HUDEP-2 (cell line): ENCODE data around the gene INTS11.

ENCODE experiments used
- DNase-seq, 76 experiments: peaks; one replicate each; lab custom pipeline; 2025; ENCODE audit not compliant: unreplicated experiment in 76 of 76; lab: John Stamatoyannopoulos, UW

The INTS11 gene

DNA sequence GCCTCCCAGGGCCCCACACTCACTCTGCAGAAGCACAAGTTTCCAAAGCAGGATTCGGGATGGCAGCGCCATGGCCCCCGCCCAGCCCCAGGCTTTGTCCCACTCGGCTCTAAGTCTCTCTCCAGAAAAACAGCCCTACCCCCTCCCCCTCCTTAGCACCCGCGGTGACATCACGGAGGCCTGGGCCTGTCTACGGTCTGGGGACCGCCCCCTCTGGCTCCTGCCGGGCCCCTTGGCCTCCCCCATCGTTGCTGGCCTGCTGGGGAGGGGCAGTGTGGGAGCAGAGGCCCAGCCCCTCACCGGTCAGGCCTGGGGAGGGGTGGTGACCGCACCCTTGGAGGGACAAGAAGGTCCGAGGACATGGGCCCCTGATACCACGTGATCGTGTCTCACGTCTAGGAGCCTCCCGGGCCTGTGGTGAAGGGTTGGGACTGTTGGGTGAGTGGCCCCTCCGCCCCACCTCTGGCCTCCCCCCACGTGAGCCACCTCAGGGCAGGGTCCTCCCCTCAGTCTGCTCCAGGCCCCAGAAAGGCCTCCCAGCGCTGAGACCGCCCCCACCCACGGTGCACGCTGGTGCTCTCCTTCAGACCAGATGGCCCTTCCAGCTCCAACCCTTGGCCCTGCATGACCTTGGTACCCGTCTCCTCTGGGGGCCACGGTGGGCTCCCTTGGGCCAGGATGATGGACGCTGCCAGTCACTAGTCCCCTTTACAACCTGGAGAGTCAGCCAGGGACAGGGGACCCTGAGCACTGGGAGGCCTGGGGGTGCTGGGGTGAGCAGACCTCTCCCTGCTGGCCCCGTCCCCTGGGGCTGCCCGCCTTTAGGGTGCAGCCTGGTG lies 34.2 kb upstream of the INTS11 start, which contains the start of gene MXRA8:
TSS of gene MXRA8 (minus strand) at position 123 of the 839 bp plus-strand sequence. CDS start at position 72, 51 bp downstream.
- peak in 2 of 76 experiments; percentile 26 to 28 for DNase-seq

DNA sequence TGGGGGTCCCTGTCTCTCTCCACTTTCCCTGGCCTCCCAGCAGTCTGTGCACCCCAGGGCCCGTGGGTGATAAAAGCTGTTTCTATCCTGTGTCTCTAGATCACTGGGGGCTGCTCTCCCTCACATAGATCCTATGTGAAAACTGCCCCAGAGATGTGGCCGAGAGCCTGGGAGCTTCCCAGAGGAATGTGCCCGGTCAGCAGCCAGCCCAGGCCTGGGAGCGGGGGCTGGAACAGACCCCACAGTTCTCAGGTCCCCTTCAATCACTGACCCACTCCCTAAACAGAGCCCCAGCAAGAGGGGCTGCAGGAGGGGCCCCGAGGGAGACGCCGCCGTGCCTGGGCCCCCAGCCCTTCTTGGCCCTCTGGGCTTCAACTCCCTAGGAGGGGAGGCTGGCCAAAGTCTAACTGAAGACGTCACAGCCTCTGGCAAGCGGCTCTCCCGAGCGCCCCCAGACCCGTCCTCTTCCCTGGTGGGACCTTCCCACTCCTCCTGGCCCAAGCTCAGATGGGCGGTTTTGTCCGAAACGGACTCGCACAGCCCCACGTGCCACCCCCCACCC lies 33.5 kb upstream of the INTS11 start:
- DNase-seq, result no peak

DNA sequence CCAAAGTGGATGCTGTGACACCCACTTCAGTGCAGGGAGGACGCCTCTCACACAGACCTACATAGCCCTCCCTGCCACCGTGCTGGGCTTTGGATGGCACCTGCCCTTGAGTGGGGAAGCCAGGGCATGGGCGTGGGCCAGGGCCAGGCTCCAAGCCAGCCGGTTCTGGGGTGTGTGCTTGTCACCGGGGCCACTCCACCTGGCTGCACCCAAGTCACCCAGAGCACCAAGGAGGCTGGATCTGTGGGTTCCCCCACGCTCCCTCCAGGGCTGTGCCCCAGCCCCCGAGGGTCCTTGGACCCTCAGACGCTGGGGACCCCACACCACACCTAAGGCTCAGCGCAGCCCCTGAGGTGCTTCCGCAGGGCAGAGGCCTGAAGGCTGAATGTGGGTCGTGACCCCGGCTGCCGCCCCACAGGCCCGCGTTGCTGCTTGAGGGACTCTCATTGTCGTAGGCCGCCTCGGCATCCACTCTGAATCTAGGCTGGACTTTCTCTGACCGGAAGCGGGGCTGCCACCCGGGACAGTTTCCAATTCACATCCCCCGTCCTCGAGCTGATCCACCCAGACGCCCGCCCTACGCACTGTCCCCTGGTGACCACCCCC lies 32.4 kb upstream of the INTS11 start:
- peak in 1 of 76 experiments; percentile 16 for DNase-seq

DNA sequence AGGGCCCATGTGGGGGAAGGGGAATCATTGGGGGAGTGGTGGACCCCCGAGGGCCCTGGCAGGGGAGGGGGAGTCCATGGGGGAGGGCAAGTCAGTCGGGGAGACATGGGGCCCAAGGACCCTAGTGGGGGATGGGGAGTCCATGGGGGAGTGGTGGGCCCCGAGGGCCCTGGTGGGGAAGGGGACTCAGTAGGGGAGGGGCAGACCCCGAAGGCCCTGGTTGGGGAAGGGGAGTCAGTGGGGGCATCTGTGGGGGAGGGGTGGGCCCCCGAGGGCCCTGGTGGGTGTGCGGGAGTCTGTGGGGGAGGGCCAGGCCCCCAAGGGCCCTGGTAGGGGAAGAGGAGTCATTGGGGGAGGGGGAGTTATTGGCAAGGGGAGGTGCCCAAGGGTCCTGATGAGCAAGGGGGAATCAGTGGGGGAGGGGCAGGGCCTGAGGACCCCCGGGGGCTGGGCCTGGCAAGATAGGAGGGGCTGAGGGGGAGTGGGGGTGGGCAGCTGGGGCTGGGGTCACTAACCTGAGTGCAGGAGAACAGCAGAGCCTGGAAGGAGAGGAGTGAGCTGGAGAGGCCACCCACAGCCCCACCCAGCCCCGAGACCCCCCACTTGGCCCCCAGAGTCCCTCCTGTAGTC lies 31.8 kb upstream of the INTS11 start:
- no peak for DNase-seq

DNA sequence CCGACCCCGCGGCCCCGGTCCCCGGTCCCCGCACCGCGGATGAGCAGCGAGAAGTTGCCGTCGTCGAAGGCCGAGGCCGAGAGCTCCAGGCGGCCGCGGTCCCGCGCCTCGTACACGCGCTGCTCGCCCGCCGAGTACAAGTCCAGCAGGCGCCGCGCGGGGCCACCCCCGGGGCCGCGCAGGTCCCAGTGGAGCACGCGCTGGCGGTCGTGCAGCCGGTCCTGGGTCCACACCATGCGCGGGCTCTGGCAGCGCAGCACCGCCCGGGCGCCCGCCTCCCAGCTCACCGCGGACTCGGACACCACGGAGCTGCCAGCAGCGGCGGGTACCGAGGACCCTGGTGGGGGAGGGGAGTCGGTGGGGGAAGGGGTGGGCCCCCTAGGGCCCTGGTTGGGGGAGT lies 31.0 kb upstream of the INTS11 start:
- DNase-seq, result peak in 5 of 76 experiments; percentile 20 to 42 (median 29)

DNA sequence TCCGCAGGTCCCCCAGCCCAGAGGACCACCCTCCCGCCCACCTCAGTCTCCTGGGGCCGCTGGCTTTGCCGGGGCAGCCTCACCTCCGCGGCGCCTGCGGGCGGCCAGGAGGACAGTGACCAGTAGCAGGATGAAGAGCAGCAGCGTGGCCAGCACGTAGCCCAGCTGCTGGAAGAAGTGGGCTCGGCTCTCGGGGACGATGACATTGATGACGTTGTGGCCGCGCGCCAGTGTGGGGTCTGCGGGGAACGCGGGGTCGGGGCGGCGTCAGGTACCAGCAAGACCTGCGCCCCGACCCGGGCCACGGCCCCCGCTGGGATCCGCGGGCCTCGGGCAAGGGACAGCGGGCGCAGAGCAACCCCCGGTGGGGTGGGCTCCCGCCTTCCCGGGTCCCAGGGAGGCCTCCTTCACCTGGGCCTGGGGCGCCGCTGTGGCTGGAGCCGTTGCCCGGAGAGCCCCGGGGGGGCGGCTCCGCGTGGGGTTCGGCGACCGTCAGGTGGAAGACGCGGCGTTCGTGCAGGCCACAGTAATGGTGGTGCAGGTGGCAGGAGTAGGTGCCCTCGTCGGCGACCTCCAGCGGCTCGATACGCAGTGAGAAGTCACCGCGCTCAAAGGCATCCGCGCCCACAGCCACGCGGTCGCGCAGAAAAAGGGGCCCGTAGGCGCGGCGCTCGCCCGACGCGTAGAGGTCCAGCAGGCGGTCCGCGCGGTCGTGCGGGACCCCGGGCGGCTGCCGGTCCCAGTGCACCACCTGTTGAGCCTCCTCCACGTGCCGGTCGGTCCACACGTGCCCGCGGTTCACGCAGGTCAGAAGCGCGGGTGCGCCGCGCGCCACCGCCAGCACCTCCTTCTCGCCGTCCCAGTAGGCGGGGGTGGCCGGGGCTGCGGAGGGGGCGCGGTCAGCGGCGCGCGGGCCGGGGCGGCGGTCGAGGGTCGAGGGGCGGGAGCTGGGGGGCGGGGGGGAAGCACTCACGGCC lies 30.1 kb upstream of the INTS11 start:
- DNase-seq, result no peak

DNA sequence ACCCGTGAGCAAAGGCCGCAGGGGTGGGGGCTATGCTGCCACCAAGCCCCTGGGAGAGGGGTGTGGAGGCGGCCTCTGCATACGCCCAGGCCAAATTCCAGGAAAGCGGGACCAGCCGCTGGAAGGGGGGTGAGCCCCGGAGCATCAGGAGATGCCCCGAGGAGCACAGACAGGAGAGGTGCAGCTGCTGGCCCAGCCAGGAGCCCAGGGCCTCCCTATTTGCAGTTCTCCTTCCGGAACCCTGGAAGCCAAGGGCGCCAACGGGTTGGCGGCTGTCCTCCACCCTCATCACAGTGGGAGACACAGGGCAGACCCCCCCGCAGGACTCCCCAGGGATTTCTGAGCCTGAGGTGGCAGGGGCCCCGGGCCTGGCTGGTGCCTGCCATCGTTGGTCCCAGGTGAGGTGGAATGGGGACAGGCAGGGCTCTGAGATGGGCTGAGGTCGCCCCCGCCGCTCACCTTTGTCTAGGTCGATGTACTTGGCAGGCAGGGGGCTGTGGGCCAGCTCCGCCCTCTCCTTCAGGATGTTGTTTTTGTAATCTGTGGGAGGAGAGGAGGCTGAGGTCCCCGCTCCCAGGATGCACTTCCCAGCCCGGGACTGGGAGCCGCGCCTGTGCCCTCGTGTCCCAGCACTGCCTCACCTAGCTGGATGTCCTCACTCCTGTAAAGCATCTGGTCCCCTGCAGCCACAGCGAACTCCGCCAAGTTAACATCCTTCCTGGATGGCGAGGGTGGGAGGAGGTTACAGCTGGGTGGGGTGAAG lies 29.1 kb upstream of the INTS11 start:
- DNase-seq, result no peak

DNA sequence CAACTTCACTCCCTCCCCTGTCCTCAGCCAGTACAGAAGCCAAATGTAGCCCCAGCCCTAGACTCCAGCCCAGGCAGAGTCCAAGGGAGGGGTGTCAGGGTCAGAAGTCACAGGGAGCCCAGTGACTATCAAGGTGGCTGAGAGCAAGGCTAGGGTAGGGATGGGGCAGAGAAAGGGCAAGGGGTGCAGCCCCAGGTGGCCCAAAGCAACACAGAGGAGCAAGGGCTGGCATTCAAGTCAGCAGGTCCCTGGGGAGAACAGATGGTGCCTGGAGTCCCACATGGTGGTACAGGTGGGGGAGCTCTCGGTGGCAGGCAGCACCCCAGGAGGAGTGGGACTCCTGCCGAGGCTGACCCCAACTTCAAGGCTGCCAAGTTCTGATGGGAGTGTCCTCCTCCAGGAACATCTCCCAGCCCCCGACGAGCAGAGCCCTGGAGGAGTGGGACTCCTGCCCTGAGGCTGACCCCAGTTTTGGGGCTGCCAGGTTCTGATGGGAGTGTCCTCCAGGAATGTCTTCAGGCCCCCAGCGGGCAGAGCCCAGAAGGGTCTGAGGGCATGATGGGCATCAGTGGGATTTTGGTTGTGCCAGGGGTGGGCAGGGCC lies 28.4 kb upstream of the INTS11 start:
- DNase-seq, result no peak

DNA sequence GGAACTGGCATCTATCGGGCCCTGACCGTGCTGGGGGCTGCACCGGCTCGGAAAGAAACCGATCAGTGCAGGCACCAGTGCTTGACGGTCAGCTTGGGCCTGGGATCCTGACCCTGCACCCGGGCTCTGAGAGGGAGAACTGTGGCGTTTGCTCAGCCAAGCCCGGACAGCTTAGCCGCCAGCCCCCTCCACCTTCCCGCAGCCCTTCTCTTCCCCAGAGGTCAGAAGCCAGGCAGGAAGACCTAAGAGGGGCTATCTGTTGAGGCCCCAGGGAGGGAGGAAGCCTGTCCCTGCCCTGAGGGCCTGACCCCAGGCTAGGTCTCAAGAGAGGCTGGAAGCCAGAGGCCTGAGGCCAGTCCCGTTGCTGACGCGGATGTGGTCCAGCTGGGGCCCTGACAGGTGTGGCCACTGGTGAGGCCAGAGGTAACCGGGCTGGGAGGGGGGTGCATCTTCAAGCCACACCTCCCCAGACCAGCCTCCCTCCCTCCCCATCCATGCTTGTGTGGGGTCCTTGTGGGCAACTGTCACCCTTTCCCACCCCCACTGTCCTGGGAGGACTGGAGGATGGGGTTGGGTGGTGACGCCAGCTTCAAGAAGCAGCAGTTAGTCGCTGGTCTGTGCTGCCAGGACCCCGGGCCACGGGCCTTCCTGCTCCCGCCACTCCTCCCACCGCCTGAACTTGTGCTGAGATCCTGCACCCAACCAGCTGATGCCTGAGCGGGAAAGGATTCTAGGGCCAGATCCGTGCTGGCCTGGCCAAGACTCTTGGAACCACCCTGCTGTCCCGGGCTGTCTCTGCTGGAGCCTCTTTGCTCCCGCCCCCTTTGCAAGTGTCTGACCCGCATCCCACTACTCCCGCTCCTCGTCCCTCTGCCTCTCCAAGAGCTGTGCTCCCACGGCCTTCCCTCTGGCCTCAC lies 27.3 kb upstream of the INTS11 start:
- DNase-seq, result no peak

DNA sequence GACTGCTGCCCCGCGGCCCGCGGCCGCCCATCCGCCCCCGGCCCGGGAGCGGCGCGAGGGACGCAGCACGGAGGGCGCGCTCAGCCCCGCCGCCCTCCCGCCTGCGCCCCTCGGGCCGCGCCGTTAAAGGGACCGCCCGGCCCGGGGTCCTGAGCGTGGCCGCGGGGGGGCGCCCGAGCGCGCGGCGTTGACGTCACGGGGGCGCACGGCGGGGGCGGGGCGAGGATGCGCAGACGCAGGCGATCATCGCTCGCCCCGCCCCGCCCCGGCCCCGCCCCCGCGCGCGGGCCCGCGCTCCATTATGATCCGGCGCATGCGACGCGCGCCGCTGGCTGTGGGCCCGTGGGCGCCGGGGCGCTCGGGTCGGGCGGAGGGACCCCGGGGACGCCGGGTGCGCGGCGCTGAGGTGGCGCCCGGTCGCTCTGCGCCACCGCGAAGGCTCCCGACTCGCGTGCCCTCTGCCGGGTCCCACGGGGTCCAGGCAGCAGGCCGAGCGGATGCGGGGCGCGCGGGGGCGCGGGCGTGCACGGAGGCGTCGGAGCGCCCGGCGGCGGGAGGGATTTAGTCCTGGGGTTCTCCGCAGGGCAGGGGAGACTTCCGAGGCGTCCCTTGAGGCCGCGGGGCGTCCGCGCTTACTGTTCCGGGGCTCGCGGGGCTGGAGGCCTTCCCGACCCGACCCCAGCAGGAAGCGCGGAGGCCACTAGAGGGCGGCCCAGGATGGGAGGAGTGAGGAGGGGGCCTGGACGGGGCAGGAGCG lies 25.0 kb upstream of the INTS11 start, which contains the start of gene DVL1:
TSS of gene DVL1 (minus strand) at position 163 of the 757 bp plus-strand sequence. CDS start 353 bp downstream, outside the sequence.
- DNase-seq, result peak in 47 of 76 experiments; percentile 11 to 62 (median 37)

DNA sequence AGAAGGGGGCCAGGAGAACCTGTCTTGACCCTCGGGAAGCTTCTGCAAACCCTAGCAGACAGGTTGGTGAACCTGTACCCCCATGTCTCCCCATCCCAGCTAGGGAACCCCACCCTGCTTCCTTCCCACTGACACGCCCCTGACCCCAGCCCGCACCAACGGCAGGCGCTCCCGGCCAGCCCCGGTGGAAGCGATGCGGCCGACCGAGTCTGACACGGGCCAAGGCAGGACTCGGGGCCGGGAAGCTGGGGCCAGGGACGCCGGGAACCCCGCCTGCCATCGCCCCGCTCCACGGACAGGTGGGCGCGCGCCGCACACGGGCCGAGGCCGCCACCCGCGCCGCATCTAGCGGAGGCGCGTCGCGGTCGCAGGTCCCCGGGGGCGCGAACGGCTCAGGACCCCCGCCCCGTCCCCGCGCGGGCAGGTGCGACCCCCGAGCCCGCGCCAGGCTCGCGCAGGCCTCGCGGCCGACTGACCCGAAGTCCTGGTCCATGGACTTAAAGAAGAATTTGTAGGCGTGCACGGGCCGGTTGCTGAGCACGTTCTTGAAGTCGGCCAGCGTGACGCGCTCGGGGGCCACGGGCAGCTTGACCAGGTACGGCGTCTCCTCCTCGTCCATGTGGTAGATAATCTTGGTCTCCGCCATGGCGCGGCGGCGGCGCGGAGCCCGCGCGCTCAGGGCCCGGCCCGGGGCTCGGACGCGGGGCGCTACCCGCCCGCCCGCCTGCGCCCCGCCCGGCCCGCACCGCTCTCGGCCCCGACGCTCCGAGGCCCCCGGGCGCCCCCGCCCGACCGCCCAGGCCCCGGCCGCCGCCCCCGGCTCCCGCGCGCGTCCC lies 24.2 kb upstream of the INTS11 start:
- DNase-seq, result peak in 4 of 76 experiments; percentile 17 to 43 (median 28)

DNA sequence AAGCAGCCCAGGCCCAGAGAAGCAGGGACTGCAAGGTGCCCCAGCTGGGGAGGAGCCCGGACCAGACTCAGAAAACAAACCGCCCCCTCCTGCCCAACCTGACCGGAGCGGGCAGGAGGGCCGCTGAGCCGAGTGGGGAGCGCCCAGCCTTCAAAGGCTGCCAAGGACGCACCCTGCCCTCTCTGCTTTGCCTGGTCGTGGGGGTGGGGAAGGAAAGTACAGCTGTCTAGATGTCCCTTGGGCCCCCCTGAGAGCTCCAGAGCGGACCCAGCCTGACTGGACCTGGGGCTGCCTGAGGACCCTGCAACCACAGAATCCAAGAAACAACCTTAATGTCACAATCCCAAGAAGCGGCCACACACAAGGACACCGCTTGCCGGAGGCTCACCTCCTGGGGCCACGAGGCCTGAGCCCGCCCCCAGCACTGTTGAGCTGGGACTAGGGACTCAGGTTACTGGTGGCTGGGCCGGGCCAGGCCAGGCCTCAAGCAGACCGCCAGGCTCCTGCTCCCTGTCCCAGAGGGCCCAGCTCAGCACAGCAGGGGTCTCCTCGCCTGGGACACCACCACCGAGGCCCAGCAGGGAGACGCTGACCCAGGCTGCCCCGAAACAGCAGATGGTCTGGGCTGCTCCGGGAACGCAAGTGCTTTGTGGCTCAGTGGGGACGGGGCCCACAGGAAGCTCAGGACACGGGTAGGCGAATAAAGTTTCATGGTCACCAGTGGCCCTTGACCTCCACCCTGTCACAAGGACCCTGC lies 23.4 kb upstream of the INTS11 start:
- peak in 69 of 76 experiments; percentile 23 to 76 (median 57) for DNase-seq

DNA sequence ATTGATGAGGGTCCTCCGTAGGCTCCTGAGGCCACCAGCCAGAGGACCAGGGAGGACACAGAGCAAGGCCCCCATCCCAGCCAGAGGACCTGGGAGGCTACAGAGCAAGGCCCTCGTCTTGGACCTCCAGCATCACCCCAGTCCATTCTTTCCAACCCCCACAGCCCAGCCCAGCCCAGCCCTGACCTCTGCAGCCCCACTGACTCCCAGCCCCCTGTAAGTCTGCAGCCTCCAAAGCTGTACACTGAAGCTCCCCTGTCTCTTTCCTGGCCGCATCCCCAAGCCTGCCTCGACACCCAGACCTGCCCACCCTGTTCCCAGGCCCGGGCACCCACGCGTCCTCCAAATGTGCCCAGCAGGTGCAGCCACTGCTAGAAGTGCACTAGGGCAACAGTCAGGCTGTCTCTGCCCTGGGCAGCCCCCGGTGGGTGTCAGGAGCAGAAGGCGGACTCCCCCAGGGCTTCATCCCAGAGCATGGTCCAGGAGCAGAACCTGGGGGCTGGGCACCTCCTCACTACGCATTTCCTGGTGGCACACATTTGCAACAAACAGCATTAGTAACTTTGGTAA lies 22.7 kb upstream of the INTS11 start:
- no peak for DNase-seq

DNA sequence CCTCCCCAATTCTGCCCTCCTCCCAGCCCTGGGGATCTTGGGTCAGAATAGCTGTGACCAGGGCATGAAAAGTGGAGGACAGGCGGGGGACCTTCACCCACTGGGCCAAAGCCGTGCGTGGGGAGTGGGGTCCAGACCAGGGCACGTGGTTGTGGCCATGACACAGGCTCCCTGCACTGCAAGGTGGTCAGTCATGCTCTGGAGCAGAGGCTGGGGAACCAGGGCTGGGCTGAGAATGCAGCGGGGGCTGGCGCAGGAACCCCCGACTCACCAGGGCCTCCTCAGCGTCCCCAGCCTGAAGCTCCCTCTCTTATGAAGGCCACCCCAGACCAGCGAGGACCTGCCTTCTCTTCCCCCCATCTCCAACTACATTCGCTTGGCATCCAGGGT lies 22.0 kb upstream of the INTS11 start:
- no peak for DNase-seq

DNA sequence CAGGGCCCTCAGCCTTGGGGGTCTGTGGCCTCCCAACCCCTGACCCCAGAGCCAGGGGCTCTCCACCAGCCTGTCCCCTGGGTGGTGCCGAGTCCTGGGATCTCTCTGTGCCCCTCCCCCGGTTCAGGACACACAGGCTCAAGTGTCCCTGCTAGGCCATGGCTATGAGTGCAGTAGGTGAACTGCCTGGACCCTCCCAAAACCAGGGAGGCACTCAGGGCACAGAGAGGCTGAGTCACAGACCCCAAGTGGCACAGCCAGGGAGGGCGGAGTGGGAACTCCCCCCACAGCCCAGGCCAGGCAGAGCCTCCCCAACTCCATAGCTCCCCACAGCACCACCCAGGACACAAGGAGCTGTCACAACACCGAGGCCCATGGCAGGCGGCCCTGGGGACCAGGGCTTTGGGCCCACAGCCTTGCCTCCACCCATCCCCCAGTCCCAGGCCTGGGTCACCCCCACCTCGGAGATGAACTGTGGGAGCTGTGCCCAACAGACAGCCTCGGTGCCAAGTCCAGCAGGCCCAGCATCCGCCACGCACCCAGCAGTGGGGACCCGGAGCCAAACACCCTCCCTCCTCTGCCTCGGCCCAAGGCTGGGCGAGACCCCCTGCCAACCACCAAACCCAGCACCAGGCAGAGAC lies 21.5 kb upstream of the INTS11 start:
- no peak for DNase-seq
